K562 (cell line): ENCODE measurements around the gene FOSL1. TPM values are rescaled to one million over a fixed set of nuclear protein-coding genes. Genes with fewer than 3 reads are reported as not detected.

Experiments
- BRD9 ChIP-seq: fragments of 450-650 bp; IDR thresholded peaks from 2 replicates; pipeline ENCODE4 v1.6.1; 2018; ENCODE audit warnings: low read depth; ENCODE audit not compliant: partially characterized antibody
- GABPA ChIP-seq: fragments of 200-800 bp; sonication (Bioruptor generic); conservative IDR thresholded peaks from 2 replicates; pipeline ENCODE4 v1.6.1; 2016; ENCODE audit warnings: low read depth, missing genetic modification characterization, missing compliant biosample characterization
- GTF2A2 ChIP-seq: IDR thresholded peaks from 2 replicates; pipeline ENCODE4 v1.6.1; 2016; ENCODE audit warnings: mild to moderate bottlenecking, missing genetic modification characterization, missing compliant biosample characterization
- GTF2E2 ChIP-seq: fragments of 200-800 bp; sonication (Bioruptor generic); IDR thresholded peaks from 2 replicates; pipeline ENCODE4 v1.6.1; 2016; ENCODE audit warnings: missing genetic modification characterization, missing compliant biosample characterization
- MCM7 ChIP-seq, 2 experiments: fragments of 450-650 bp; IDR thresholded peaks; 2 replicates each; pipeline ENCODE4 v1.6.1; 2016 to 2018
- PKNOX1 ChIP-seq: fragments of 450-650 bp; IDR thresholded peaks from 2 replicates; pipeline ENCODE4 v1.6.1; 2016
- POLR2A ChIP-seq: fragments of 450-650 bp; conservative IDR thresholded peaks from 2 replicates; pipeline ENCODE4 v1.6.1; 2016
- SAP30 ChIP-seq: fragments of 200-600 bp; sonication (generic); IDR thresholded peaks from 2 replicates; pipeline ENCODE4 v1.6.1; 2012; ENCODE audit warnings: borderline replicate concordance, low read depth, mild to moderate bottlenecking, moderate library complexity, low read length, control low read depth, inconsistent platforms; ENCODE audit not compliant: insufficient read depth, poor library complexity, severe bottlenecking
- TAF1 ChIP-seq: IDR thresholded peaks from 2 replicates; pipeline ENCODE4 v1.6.1; 2011; ENCODE audit warnings: mild to moderate bottlenecking, low read length, moderate library complexity; ENCODE audit not compliant: insufficient read depth, control insufficient read depth, severe bottlenecking; ENCODE audit errors: extremely low read depth
- TEAD4 ChIP-seq, 2 experiments: sonication (generic) in 1 of 2; formaldehyde crosslinking in 1 of 2; IDR thresholded peaks; 2 replicates each; pipeline versions ENCODE4 v1.6.1 to v1.8.0; 2012 to 2022; ENCODE audit warnings: borderline replicate concordance in 1 of 2, inconsistent platforms in 1 of 2, low read length in 1 of 2, mild to moderate bottlenecking in 1 of 2, missing genetic modification reagents in 1 of 2
- ZNF23 ChIP-seq: fragments of 250-450 bp; sonication (Bioruptor Pico); IDR thresholded peaks from 2 replicates; pipeline ENCODE4 v1.4.0; 2020; ENCODE audit warnings: mild to moderate bottlenecking
- ZNF280A ChIP-seq: fragments of 450-650 bp; IDR thresholded peaks from 2 replicates; pipeline ENCODE4 v1.6.1; 2018; ENCODE audit warnings: mild to moderate bottlenecking, low read depth; ENCODE audit not compliant: partially characterized antibody
- ZNF3 ChIP-seq: fragments of 250-450 bp; sonication (Bioruptor Pico); IDR thresholded peaks from 2 replicates; pipeline ENCODE4 v1.5.0; 2021; ENCODE audit warnings: mild to moderate bottlenecking, moderate library complexity
- ZNF431 ChIP-seq: sonication (generic); formaldehyde crosslinking; IDR thresholded peaks from 2 replicates; pipeline ENCODE4 v1.8.0; 2022; ENCODE audit warnings: mild to moderate bottlenecking, missing genetic modification reagents
- ZNF584 ChIP-seq: fragments of 200-800 bp; sonication (Bioruptor generic); IDR thresholded peaks from 2 replicates; pipeline ENCODE4 v1.6.1; 2016; ENCODE audit warnings: low read depth, mild to moderate bottlenecking, missing genetic modification characterization, missing compliant biosample characterization
- ZNF644 ChIP-seq: fragments of 200-800 bp; sonication (Bioruptor generic); IDR thresholded peaks from 2 replicates; pipeline ENCODE4 v1.6.1; 2016; ENCODE audit warnings: low read depth, missing genetic modification characterization, missing compliant biosample characterization
- ZNF668 ChIP-seq: fragments of 250-450 bp; sonication (Bioruptor Pico); IDR thresholded peaks from 2 replicates; pipeline ENCODE4 v1.8.0; 2022; ENCODE audit warnings: mild to moderate bottlenecking, inconsistent platforms
- ZNF79 ChIP-seq: fragments of 250-450 bp; sonication (Bioruptor Pico); IDR thresholded peaks from 2 replicates; pipeline ENCODE4 v1.4.0; 2020; ENCODE audit warnings: low read depth, mild to moderate bottlenecking, moderate library complexity
- polyA plus RNA-seq, 8 experiments: library from polyadenylated mRNA; depleted of rRNA in 4 of 8; stranded (reverse) in 5 of 8; unstranded in 3 of 8; fragments of >200 nt; fragmentation: Nextera tagmentation in 2 of 8; fragmentation: Illumina TruSeq in 1 of 8; extraction: Ambion mirVana in 2 of 8; extraction: Trizol in 1 of 8; gene quantifications; 2 replicates each; pipeline versions ENCODE4 v1.2.1 to v1.2.3, GENCODE V29; 2011 to 2014; ENCODE audit warnings: inconsistent platforms in 1 of 8, missing spikeins in 1 of 8
- total RNA-seq, 7 experiments: library from RNA; depleted of rRNA in 6 of 7; stranded (reverse); fragments of >200 nt in 6 of 7; fragmentation: Illumina TruSeq in 2 of 7; extraction: Trizol in 2 of 7; gene quantifications; 2 replicates each; pipeline versions ENCODE4 v1.2.1 to v1.2.3, GENCODE V29; 2011 to 2021; ENCODE audit warnings: low replicate concordance in 1 of 7
- TF ChIP-seq, protein P1 (sequence below): IDR thresholded peaks from 2 replicates; pipeline ENCODE4 v1.6.1; 2012; ENCODE audit warnings: low read depth, low read length, improper control_type of control experiment, borderline replicate concordance
- TF ChIP-seq, protein P2 (sequence below): sonication (generic); formaldehyde crosslinking; IDR thresholded peaks from 2 replicates; pipeline ENCODE4 v1.8.0; 2022; ENCODE audit warnings: missing genetic modification reagents, mild to moderate bottlenecking, moderate library complexity, borderline replicate concordance
- TF ChIP-seq, protein P3 (sequence below): fragments of 450-650 bp; formaldehyde crosslinking; conservative IDR thresholded peaks from 2 replicates; pipeline ENCODE4 v1.4.0; 2022; ENCODE audit warnings: mild to moderate bottlenecking, missing genetic modification characterization

Gene FOSL1
- total and polyA plus RNA-seq, 9 of the 15 experiments (the other 6 are each of a cell fraction or from before 2014, with no cell fraction given): 3.5 to 39.6 (median 10.0) TPM

GRCh38 chr11:65919573-65920371 is 19.6 kb upstream of the FOSL1 start (continued):
- TF ChIP-seq PKNOX1: 0 out of 2 replicates have a peak, but pooled peaks have one; percentile 26
- TF ChIP-seq GTF2A2 (tag): no peak
- no peak for TF ChIP-seq ZNF584
- TF ChIP-seq BRD9: no peak
- no peak for TF ChIP-seq ZNF644 (tag)
- TF ChIP-seq ZNF23 (CRISPR knock-in tag): no peak
- no peak for TF ChIP-seq ZNF280A
- TF ChIP-seq, protein P1, sequence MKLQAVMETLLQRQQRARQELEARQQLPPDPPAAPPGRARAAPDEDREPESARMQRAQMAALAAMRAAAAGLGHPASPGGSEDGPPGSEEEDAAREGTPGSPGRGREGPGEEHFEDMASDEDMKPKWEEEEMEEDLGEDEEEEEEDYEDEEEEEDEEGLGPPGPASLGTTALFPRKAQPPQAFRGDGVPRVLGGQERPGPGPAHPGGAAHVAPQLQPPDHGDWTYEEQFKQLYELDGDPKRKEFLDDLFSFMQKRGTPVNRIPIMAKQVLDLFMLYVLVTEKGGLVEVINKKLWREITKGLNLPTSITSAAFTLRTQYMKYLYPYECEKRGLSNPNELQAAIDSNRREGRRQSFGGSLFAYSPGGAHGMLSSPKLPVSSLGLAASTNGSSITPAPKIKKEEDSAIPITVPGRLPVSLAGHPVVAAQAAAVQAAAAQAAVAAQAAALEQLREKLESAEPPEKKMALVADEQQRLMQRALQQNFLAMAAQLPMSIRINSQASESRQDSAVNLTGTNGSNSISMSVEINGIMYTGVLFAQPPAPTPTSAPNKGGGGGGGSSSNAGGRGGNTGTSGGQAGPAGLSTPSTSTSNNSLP: no peak
- no peak; the same call in none of the 2 replicates for TF ChIP-seq GABPA (tag)
- no peak for TF ChIP-seq POLR2A
- TF ChIP-seq MCM7 (IDR thresholded peaks at IDR 0.05): no peak
- TF ChIP-seq ZNF431 (CRISPR knock-in tag): no peak; the same call in 1 of the 2 replicates
- TF ChIP-seq TAF1: peak; percentile 26
- TF ChIP-seq SAP30: peak; percentile 59
- TF ChIP-seq, protein P2, sequence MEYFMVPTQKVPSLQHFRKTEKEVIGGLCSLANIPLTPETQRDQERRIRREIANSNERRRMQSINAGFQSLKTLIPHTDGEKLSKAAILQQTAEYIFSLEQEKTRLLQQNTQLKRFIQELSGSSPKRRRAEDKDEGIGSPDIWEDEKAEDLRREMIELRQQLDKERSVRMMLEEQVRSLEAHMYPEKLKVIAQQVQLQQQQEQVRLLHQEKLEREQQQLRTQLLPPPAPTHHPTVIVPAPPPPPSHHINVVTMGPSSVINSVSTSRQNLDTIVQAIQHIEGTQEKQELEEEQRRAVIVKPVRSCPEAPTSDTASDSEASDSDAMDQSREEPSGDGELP (CRISPR knock-in tag): no peak
- TF ChIP-seq GTF2E2 (tag): no peak
- TF ChIP-seq ZNF3 (CRISPR knock-in tag): no peak
- TF ChIP-seq ZNF79 (CRISPR knock-in tag): no peak
- TF ChIP-seq, protein P3, sequence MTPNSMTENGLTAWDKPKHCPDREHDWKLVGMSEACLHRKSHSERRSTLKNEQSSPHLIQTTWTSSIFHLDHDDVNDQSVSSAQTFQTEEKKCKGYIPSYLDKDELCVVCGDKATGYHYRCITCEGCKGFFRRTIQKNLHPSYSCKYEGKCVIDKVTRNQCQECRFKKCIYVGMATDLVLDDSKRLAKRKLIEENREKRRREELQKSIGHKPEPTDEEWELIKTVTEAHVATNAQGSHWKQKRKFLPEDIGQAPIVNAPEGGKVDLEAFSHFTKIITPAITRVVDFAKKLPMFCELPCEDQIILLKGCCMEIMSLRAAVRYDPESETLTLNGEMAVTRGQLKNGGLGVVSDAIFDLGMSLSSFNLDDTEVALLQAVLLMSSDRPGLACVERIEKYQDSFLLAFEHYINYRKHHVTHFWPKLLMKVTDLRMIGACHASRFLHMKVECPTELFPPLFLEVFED (CRISPR knock-in tag): no peak
- no peak for TF ChIP-seq ZNF668 (CRISPR knock-in tag)
- TF ChIP-seq TEAD4 (IDR thresholded peaks at IDR 0.05; ENCODE audit: low read length): no peak
- TF ChIP-seq TEAD4 (CRISPR knock-in tag; IDR thresholded peaks at IDR 0.05; ENCODE audit: borderline replicate concordance): no peak
